22Rv1 (cell line): ENCODE data around the gene CLEC12A.

Source experiments
- ZFX ChIP-seq: fragments of 450-650 bp; IDR thresholded peaks from 2 replicates; pipeline ENCODE4 v1.6.1; 2017; ENCODE audit warnings: antibody characterized with exemption, borderline replicate concordance
- TF ChIP-seq, protein P1 (sequence below): fragments of 450-650 bp; IDR thresholded peaks from 2 replicates; pipeline ENCODE4 v1.5.1; 2017; ENCODE audit warnings: mild to moderate bottlenecking

DNA sequence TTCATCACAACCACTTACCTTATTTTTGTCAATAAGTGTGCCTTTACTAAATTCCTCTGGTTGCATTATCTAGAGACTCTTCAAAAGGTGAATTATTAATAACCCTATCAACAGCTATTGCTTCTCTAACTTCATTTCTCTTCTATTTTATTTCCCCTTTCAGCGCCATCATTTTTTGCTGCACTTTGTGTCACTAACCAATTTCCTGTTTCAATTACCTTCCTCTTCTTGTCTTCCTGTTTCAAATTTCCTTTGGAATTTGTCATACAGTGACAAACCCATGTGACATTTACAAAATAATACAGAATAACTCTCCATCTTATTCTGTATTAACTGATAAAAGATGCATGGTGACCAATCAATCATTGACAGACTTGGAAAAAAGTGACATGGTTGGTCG is 26.8 kb upstream of the CLEC12A start:
- TF ChIP-seq, protein P1, sequence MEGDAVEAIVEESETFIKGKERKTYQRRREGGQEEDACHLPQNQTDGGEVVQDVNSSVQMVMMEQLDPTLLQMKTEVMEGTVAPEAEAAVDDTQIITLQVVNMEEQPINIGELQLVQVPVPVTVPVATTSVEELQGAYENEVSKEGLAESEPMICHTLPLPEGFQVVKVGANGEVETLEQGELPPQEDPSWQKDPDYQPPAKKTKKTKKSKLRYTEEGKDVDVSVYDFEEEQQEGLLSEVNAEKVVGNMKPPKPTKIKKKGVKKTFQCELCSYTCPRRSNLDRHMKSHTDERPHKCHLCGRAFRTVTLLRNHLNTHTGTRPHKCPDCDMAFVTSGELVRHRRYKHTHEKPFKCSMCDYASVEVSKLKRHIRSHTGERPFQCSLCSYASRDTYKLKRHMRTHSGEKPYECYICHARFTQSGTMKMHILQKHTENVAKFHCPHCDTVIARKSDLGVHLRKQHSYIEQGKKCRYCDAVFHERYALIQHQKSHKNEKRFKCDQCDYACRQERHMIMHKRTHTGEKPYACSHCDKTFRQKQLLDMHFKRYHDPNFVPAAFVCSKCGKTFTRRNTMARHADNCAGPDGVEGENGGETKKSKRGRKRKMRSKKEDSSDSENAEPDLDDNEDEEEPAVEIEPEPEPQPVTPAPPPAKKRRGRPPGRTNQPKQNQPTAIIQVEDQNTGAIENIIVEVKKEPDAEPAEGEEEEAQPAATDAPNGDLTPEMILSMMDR = no peak
- no peak for TF ChIP-seq ZFX
